NCI-H1105 (cell line): ENCODE measurements around the gene EHBP1.

Source experiments
- DNase-seq: peaks from one replicate; lab custom pipeline; 2025; lab: John Stamatoyannopoulos, UW

Gene EHBP1

DNA sequence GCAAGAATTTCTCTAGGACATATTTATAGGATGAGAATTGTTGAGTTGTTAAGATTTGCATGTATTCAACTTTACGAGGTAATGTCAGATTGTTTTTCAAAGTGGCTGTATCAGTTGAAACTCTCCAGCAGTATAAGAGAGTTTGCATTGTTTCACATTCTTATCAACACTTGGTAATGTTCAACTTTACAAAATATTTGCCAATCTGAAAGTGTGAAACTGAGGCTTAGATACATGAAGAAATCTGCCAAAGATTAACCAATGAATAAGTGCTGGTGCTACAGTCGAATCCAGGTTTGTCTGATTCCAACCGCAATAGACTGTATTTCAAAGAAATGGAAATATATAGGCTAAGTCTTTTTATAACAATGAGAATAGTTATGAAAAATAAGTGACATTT lies 117.0 kb downstream of the EHBP1 start:
- DNase-seq = no peak

DNA sequence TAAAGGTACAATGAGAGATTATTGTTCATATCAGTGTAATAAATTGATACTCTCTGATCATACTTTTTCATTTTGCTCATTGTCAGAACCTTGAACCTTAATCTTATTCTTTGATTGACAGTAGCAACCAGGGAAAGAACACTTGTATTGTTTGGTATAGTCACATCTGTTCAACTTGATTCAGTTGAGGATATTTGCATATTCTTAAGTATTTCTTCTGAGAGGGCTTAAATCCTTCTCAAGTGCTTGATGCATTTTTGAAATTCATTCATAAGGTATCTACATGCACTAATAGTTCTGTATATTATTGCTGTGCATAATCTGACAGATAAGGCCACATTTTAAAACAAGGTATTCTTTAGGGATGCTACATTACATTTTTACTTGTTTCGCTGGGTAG lies 118.9 kb downstream of the EHBP1 start:
- no peak for DNase-seq

DNA sequence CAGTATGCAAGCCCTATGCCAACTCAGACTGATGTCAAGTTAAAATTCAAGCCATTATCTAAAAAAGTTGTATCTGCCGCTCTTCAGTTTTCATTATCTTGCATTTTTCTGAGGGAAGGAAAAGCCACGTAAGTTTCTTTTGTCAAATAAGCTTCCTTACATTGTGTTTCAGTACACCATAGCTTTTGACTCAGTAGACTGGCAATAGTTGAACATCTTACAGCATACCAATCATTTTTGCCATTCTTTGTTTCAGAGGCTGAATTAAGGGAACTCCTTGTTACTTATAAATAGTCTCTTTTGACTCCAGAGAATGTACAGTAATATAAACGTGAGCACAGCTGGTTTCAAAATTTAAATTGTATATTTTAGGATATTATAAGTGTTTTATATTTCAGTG lies 120.6 kb downstream of the EHBP1 start:
- DNase-seq = no peak

DNA sequence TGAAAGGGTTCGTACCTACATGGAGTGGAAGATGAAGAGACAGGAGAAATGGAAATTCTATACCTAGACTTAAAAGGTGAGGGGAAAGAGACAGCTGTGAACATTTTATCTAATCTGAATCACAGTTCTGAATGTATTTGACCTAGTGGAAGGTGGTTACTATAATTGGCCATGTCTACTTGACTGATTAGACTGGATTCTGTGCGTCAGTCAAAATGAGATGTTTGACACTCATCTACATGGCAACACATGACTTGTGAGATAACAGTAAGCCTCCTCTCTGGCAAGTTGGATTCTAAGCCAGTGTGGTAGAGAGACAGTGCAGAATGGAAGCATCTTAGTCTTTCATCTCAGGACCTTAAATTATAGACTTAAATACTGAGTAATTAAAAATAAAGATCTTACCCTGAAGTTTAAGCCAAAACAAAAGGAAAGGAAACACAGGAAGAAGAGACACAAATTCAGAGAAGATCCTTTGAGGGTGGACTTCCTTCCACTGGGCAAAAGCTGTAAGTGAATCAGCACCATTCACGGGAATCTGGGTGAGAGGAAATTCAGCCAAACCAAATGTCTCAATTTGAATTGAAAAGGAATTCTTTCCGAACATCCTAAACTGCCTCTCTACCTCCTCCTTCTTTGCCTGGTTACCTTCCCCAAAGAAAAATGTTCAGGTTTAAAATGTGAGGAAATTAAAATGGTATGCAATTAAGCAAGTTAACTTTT lies 121.6 kb downstream of the EHBP1 start:
- DNase-seq = no peak

DNA sequence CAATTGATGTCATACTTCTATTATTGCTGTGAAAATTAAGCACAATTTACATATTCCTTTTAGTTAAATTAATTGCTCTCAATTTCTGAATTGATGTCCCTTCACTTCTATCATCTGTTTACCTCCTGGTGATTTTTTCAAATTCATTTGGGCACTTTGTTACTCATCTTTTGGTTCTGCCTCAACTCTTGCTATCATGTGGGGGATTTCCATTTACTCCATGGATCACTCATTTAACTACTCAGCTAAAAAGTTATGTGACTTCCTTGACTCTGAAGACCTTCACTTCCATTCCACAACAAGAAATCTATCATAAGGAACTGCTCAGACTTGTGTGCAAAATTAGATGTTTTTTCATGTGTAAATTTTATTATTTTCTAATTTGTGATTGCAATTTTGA lies 126.2 kb downstream of the EHBP1 start:
- no peak for DNase-seq

DNA sequence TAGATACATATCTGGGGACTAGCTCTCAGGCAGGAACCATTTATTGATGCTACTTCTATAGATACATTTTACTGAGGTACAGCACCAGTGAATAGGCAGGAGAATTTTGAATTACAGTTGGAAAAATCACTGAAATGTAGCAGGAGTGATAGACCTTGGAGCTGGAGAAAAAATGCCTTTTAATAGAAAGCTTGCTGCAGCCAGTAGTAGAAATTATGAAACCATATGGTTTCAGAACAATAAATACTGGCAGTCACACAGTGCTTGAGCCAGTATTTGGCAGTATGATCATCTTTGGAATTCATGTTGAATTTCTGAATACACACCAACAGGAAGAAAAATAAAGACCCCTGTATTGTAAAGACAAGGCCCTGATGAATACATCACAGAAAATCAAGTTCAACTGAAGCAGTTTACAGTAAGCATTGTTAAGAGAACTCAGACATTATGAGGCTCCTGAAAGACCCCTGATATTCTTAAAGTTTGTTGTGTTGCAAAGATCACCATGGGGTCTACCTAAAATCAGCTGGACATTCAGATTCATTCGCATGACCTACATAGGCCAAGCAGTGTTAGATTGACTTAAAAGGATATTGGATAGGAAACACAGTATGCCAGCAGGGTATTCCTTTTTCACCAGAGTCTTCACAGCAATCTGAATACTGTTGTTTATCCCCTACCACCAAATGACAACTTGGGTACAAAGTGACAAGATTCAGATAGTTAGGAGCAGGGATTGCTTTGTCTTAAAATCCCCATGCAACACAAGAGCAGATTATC lies 139.0 kb downstream of the EHBP1 start:
- DNase-seq = no peak

DNA sequence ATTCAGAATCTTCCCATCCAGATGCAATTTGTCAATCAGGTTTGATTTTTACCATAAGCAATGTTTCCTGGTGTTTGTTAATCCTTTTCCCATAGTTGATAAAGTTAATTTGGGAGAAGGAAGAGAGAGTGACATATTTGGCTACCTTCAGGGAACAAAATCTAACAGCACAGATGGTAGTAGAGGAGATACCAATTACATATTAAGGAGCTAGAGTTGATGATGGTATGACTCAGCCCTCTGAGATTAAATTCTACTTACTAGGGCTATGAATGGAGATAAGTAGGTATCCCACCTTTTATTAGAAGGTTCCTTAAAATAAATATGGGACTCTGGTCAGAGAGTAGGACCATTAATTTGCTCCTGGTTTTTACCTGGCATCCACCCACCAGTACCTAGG lies 139.7 kb downstream of the EHBP1 start:
- DNase-seq = no peak

DNA sequence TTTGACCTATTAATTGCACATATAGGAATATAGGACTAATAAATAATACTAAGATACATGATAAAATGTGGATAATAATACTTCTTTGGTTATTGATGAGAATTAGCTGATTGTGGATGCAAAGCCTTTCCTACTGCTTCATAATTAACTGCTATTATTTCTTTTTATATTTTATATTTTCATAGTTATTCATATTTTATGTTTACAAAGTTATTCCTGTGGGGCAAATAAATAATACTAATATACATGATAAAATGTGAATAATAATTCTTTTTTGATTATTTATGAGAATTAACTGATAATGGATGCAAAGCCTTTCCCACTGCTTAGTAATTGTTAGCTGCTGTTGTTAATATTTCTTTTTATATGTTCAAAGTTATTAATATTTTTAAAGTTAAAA lies 146.7 kb downstream of the EHBP1 start:
- no peak for DNase-seq

DNA sequence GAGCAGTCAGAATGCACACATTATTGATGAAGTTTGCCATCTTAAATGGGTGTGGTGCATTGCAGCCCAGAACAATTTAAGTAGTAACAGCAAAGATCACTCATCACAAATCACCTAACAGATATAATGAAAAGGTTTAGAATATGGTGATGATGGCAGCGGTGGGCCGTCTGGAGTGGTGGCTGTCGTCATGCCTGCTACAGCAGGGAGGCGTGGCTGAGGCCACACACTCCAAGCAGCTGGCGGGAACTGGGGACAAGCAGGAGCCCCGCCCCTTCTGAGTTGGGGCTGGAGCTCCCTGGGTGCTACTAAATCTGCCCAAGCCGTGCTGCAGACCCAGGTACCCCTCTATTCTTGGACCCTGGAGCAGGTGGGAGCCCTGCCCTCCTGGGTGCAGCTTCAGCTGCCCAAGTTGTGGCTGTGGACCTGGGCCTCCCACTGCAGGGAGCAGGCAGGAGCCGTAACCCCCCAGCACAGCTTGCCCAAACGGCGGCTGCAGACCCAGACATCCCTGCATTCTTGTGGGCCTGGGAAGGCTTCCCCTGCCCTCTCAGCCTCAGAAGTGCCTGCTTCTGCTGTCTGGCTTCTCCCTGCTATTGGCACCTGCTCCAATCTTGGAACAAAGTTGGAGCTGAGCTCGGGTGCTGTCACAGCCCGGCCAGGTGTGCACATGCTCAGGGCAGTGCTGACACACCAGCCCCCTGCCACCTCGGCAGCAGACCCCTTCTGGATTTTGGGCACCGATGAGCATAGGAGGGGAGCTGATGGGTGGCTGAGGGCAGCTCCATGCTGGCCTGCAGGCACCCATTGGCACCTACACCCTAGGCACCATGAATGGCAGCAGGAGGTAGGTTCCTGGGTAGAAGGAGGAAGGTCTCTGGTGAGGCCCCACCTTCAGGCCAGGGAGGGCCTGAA lies 149.3 kb downstream of the EHBP1 start:
- no peak for DNase-seq

DNA sequence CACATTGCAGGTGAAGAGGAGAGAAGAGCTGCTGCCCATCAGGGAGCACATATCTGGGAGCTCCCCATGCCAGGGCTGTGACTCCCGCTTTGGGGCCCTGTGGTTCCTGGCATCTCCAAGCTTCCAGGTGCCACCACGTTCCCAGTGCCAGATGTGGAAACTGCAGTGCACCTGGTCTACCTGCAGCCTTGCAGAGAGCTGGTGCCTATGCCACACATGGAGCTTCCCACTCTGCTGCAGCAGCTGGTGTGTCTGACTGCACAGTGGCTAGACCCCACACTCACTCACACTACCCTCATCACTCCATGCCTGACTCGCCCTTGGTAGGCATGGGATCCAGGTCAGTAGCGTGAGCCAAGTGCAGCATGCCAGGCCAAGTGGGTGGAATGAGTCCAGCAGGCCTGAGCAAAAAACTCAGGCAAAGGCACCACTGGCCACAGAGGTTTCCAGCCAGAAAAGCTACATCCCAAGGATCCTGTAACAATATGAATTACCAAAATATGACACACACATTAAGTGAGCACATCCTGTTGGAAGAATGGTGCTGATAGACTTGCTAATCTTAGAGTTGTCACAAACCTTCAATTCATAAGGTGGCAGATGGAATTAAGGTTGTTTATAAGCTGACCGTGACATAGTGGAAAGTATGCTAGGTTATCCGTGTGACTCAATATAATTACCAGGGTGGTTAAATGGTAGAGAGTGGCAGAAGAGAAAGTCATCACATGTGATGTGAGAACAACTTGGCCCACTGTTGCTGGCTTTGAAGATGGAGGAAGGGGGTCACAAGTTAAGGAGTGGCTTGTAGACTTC lies 150.9 kb downstream of the EHBP1 start:
- DNase-seq = no peak

DNA sequence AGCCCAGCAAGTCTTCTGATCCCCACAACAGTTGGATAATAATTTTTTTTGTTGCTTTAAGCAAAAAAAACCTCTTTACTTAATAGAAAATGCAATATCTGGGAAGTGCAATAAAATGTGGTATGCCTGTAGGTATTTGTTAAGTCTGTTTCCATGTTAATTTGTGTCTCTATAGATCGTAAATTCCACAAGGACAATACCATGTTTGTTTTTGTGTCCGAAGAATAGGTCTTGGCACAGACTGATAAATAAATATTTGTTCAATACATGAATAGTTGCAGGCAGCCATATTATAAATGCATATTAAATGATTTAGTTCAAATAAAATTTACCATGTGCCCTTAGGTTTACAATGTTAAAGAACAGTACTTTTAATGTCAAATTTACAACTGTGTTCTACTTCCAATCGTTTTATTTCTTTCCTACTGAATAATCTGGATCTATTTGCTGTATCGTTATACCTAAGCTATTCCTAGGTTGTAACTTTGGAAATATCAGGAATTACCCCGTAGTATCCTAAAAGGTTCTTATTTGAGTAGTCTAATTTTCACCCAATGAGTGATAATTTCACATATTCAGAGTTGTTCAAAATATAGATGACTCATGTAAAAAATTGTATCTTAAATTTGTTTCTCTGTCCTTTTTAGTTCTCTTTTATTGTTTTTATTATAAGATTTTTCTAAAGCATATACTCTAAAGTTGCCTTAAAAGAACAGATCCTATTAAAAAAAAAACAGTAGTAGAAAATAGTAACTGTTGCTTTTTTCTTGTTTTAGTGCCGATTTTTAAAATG lies 151.8 kb downstream of the EHBP1 start:
- DNase-seq = no peak

DNA sequence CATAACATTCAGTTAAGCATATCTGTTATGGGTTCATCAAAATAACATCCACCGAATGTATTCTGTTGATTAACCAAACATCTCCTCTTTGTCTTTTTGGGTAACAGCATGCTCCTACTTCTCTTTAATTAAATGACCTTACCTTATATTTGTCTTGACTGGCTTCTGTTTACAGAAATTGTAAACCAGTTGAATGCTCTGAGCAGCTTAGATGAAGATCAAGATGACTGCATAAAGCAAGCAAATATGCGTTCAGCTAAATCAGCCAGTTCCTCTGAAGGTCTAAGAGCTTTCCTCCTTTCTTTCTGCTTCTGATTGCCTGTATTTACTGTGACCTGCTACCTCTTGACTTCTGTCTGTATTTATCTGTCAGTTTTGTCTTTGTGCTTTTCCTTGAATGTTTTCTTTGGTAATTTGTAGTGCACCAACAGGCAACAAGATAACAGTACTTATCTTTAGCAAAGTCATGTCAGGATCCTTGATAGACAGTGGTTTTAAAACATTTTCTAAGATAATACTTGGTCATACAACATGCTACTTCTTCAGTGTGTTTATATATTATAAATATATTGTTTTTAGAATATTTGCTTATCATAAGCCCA lies 152.8 kb downstream of the EHBP1 start:
- no peak for DNase-seq

DNA sequence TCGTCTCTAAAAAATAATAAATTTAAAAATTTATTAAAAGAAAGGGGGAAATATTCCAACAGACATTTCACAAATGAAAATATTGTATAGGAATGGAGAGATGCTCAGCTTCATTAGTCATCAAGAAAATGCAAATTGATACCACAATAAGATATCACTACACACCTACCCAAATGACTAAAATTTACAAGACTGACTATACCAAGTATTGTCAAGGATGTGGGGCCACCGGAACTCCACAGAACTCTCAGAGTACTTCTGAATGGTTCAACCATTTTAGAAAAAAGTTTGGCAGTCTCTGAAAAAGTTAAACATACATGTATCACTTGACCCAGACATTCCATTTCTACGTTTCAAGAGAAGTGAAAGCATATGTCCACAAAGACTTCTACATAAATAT lies 163.4 kb downstream of the EHBP1 start:
- DNase-seq = no peak

DNA sequence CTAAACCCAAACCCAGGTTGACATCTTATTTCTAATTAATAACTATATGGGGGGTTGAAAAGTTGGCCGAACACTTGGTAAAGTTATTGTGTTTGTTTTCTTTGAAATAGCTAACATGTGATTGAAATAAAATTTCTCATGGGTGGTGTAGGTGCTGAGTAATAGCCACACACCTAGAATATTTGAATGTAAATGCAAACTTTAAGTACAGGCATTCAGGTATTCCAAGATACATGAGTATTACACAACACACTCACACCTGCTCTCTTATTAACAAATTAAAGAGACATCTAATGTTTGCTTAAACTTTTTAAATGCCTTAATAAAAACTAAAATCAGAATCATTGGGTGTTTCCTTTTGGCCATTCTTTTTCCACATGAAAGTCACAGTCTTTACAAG lies 165.5 kb downstream of the EHBP1 start:
- no peak for DNase-seq

DNA sequence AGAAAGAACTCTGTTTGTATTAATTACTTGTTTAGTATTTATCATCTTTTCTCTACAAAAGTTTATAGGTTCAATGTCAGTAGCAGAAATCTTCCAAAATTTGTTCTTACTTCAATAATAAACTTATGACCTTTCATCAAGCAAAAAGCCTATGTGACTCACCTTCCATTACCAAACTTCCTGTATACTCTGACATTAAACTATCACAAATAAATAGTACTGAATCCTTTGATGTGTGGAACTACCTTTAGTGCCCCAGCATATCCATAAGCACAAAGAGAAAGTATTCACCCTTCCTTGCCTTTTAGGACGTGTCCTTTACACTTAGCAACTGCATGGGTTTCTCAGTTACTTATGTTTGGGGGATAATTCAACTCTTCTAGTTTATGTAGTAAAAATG lies 166.0 kb downstream of the EHBP1 start:
- no peak for DNase-seq

DNA sequence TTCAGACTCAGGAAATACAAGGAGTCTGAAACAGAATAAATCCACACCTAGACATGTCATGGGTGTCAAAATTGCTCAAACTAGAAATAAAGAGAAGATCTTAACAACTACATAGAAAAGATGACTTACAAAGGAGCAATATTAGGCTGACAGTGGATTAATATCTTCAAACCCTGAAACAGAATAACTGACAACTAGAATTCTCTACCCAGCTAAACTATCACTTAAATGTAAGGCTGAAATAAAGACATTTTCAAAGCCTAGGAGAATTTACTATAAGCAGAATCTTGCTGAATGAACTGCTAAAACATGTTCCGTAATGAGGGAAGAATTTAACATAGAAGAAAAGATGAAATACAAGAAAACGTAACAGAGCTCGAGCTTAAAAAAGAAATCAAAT lies 168.1 kb downstream of the EHBP1 start:
- DNase-seq = no peak

DNA sequence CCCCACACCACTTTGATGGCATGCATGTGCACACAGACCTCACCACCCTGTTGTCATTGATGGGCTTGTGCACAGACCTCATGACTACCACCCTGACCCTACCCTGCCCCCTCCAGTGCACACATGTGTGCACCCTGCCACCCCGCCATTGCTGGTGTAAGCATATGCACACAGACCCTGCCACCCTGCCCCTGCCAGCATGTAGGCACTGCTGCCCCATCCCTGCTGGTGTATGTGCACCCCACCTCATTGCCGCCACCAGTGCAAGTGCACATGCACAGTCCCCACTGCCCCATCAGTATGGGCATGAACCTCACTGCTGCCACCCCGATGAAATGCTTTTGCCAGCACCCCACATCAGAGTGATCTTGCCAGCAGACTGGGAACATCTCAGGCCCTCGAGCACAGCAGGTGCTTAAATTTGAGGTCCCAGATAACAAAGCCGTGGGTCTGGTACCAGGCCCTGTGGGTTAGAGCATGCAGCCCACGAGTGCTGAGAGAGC lies 169.4 kb downstream of the EHBP1 start:
- no peak for DNase-seq

DNA sequence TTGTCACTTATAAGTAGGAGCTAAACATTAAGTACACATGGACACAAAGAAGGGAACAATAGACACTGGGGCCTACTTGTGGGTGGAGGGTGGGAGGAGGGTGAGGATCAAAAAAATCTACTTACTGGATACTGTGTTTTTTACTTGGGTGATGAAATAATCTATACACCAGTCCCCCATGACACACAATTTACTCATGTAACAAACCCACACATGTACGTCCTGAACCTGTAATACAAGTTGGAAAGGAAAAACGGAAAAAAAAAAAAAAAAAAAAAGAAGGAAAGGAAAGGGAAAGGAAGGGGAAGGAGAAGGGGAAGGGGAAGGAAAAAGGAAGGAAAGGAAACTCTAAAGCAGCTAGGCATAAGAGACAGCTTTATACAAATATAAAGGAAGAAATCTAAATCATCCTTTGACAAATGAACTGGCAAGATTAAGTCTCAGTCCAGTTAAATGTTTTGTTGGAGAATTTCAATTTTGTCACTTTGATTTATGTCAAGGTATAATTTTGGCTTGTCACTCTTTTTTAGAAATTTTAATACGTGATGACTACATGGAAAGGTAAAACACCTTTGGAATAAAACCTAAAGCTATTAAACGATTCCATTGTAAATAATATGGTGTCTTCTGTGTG lies 175.8 kb downstream of the EHBP1 start:
- no peak for DNase-seq

DNA sequence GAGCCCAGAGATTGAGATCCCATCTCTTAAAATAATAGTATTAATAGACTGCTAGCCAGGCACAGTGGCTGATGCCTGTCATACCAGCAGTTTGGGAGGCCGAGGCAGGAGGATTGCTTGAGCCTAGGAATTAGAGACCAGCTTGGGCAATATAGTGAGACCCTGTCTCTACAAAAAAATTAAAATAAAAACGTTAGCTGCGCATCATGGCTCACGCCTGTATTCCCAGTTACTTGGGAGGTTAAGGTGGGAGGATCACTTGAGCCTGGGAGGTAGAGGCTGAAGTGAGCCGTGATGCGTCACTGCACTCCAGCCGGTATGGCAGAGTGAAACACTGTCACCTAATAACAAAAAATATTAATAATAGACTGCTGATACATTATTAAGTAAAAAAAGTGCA lies 178.1 kb downstream of the EHBP1 start:
- DNase-seq = no peak

DNA sequence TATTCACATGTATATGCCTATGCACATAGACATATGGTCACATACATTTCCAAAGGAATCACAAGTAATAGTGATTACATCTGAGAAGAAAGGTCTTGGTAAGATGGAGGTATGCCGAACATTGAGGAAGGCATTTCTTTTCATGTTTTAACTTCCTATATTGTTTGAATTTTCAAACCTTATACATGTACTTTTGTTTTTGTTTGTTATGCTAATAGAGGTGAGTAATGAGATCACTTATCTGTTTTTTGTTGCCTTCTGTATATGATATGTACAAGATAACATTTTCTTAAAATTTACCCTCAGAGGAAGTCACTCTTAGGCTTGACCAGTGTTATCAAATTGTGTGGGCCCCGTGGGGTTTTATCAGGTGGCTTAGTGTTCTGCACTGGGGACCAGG lies 178.6 kb downstream of the EHBP1 start:
- DNase-seq = no peak
